Endothelial cell of umbilical vein (primary cell): ENCODE measurements around the gene PAX2. TPM values are rescaled to one million over a fixed set of nuclear protein-coding genes. Genes with fewer than 3 reads are reported as not detected.

Experiments used
- BruUV-seq: library from RNA; stranded (reverse); fragments of 400-500 nt; replicated peaks from 2 replicates; lab custom pipeline; 2021; lab: Mats Ljungman, UMichigan
- CTCF ChIA-PET: fragments of 300-600, 350-600 bp; sonication (Branson Sonifier 250); formaldehyde crosslinking; loops from one replicate; lab custom pipeline; 2021; ENCODE audit warnings: antibody characterized with exemption, inconsistent platforms; lab: Charles Lee
- POLR2A ChIA-PET: fragments of 300-600, 350-600 bp; sonication (Branson Sonifier 250); formaldehyde crosslinking; loops from one replicate; lab custom pipeline; 2021; ENCODE audit warnings: antibody characterized with exemption, inconsistent platforms; lab: Charles Lee
- DNase-seq: peaks from one replicate; pipeline ENCODE4 v3.0.0-alpha.2; 2011; ENCODE audit warnings: low read depth, low spot score
- FAIRE-seq: peaks from 2 replicates; lab custom pipeline; 2011; peaks lifted over from hg19 to GRCh38; lab: Jason Lieb, UNC
- H2AFZ ChIP-seq: 2 replicates; pipeline ENCODE4 v1.6.0; 2012; ENCODE audit warnings: low read depth, low read length, control low read depth, inconsistent platforms
- H3K27ac ChIP-seq: 2 replicates; pipeline ENCODE4 v1.5.1; 2011; ENCODE audit warnings: low read depth, mild to moderate bottlenecking, control low read depth, low read length, moderate library complexity; ENCODE audit not compliant: insufficient read depth
- H3K27me3 ChIP-seq, 2 experiments: 2 replicates each; pipeline versions ENCODE4 v1.6.0 to v1.6.1; 2011; ENCODE audit warnings: low read length in 2 of 2, mixed read lengths in 1 of 2; ENCODE audit not compliant: control insufficient read depth in 2 of 2, insufficient read depth in 2 of 2
- H3K36me3 ChIP-seq, 2 experiments: 2 replicates in 1 of 2; 3 replicates in 1 of 2; pipeline ENCODE4 v1.5.1; 2011; ENCODE audit warnings: low read length in 2 of 2, mild to moderate bottlenecking in 1 of 2, moderate library complexity in 1 of 2; ENCODE audit not compliant: control insufficient read depth in 2 of 2, insufficient read depth in 2 of 2; ENCODE audit errors: extremely low read depth in 1 of 2
- H3K4me1 ChIP-seq: 3 replicates; pipeline ENCODE4 v1.5.1; 2011; ENCODE audit warnings: mild to moderate bottlenecking, low read length; ENCODE audit not compliant: control insufficient read depth, insufficient read depth; ENCODE audit errors: extremely low read depth
- H3K4me2 ChIP-seq: 2 replicates; pipeline ENCODE4 v1.6.1; 2011; ENCODE audit warnings: low read length, control low read depth, mixed read lengths; ENCODE audit not compliant: insufficient read depth
- H3K4me3 ChIP-seq, 3 experiments: fragments of 200-600 bp in 1 of 3; sonication (generic), shearing (Covaris generic) in 1 of 3; replicated peaks in 1 of 3; 2 replicates each; pipeline ENCODE4 v1.5.1; 2011 to 2016; ENCODE audit warnings: control low read depth in 3 of 3, low read length in 3 of 3, mild to moderate bottlenecking in 2 of 3, inconsistent platforms in 1 of 3, low read depth in 1 of 3, moderate library complexity in 1 of 3; ENCODE audit not compliant: insufficient read depth in 1 of 3
- H3K79me2 ChIP-seq: 2 replicates; pipeline ENCODE4 v1.6.0; 2012; ENCODE audit warnings: low read length, inconsistent platforms; ENCODE audit not compliant: control insufficient read depth, insufficient read depth
- H3K9ac ChIP-seq: replicated peaks from 2 replicates; pipeline ENCODE3; 2011; ENCODE audit warnings: low read length, control low read depth; ENCODE audit not compliant: insufficient read depth; ENCODE audit errors: extremely low read depth
- H3K9me1 ChIP-seq: replicated peaks from 3 replicates; pipeline ENCODE4 v1.6.0; 2011; ENCODE audit warnings: mild to moderate bottlenecking, low read length; ENCODE audit not compliant: control insufficient read depth, insufficient read depth; ENCODE audit errors: extremely low read depth
- H3K9me3 ChIP-seq: replicated peaks from 2 replicates; pipeline ENCODE4 v1.5.1; 2012; ENCODE audit warnings: low read length, inconsistent platforms; ENCODE audit not compliant: control insufficient read depth, insufficient read depth
- H4K20me1 ChIP-seq: replicated peaks from 2 replicates; pipeline ENCODE3; 2011; ENCODE audit warnings: mild to moderate bottlenecking, low read length; ENCODE audit not compliant: control insufficient read depth, insufficient read depth; ENCODE audit errors: extremely low read depth
- CTCF ChIP-seq, 2 donors: IDR thresholded peaks; 1 replicate in 1 of 2; 2 replicates in 1 of 2; pipeline ENCODE4 v1.5.1; 2011; ENCODE audit warnings: low read length in 2 of 2, mild to moderate bottlenecking in 2 of 2, moderate library complexity in 2 of 2, control low read depth in 1 of 2, inconsistent platforms in 1 of 2, low read depth in 1 of 2; ENCODE audit not compliant: insufficient read depth in 1 of 2; ENCODE audit errors: extremely low read depth in 1 of 2
- EZH2 ChIP-seq: IDR thresholded peaks from 2 replicates; pipeline ENCODE4 v1.6.1; 2012; ENCODE audit warnings: borderline replicate concordance, low read depth, mild to moderate bottlenecking, moderate library complexity, low read length, inconsistent platforms; ENCODE audit not compliant: severe bottlenecking
- FOS ChIP-seq: IDR thresholded peaks from 2 replicates; pipeline ENCODE4 v1.6.1; 2011; ENCODE audit warnings: mild to moderate bottlenecking, low read length, moderate library complexity, borderline replicate concordance; ENCODE audit not compliant: insufficient read depth
- GATA2 ChIP-seq: IDR thresholded peaks from 2 replicates; pipeline ENCODE4 v1.7.0; 2011; ENCODE audit warnings: low read depth, mild to moderate bottlenecking, moderate library complexity, mixed read lengths, low read length; ENCODE audit not compliant: insufficient read length, insufficient read depth
- JUN ChIP-seq: IDR thresholded peaks from 2 replicates; pipeline ENCODE4 v1.6.1; 2011; ENCODE audit warnings: borderline replicate concordance, low read depth; ENCODE audit not compliant: insufficient read length, insufficient read depth
- MAX ChIP-seq: IDR thresholded peaks from 2 replicates; pipeline ENCODE4 v1.6.1; 2011; ENCODE audit not compliant: insufficient read depth, insufficient read length
- MYC ChIP-seq: IDR thresholded peaks from one replicate; pipeline ENCODE4 v1.6.1; 2011; ENCODE audit warnings: mild to moderate bottlenecking, low read depth, low read length
- POLR2A ChIP-seq: IDR thresholded peaks from 2 replicates; pipeline ENCODE4 v1.6.1; 2012; ENCODE audit warnings: low read depth, mild to moderate bottlenecking, control low read depth, low read length
- POLR2AphosphoS5 ChIP-seq: IDR thresholded peaks from 2 replicates; pipeline ENCODE4 v1.6.1; 2012; ENCODE audit warnings: low read depth, mild to moderate bottlenecking, control low read depth, low read length, moderate library complexity; ENCODE audit not compliant: insufficient read depth
- dilution Hi-C: fragments of 300-500 bp; cut with MboI; formaldehyde crosslinking; loops from one replicate; pipeline ENCODE4 v1.15.0; 2019; ENCODE audit warnings: low sequenced_read_pairs; ENCODE audit not compliant: extremely low pct_ligation_motif_present
- intact Hi-C: fragments of 100-400 bp; cut with micrococcal nuclease; formaldehyde crosslinking; loops from one replicate; pipeline ENCODE4 v1.10.0; 2022
- polyA plus RNA-seq, 4 experiments: library from polyadenylated mRNA; depleted of rRNA in 3 of 4; stranded (reverse) in 3 of 4; unstranded in 1 of 4; fragments of >200 nt; gene quantifications; 2 replicates each; pipeline versions ENCODE4 v1.2.1 to v1.2.3, GENCODE V29; 2011 to 2012; ENCODE audit warnings: missing spikeins in 1 of 4
- total RNA-seq: library from RNA; stranded (reverse); gene quantifications from 2 replicates; pipeline ENCODE4 v1.2.3, GENCODE V29; 2021

The PAX2 gene
- total and polyA plus RNA-seq, 2 donors (not counting 3 experiments of a cell fraction or from before 2014, with no cell fraction given): not detected

GRCh38 chr10:100793055-100793454 lies 47.7 kb downstream of the PAX2 start:
- H4K20me1 ChIP-seq: no peaks in the 10 kb centered on the region
- no peaks in the 10 kb centered on the region for H3K9me1 ChIP-seq
- peaks cover 20 to 29% of the 10 kb centered on the region in 2 experiments for H3K27me3 ChIP-seq
- no TSS peak for BruUV-seq
- no peaks in the 10 kb centered on the region for H3K79me2 ChIP-seq
- no peaks in the 10 kb centered on the region for H3K9me3 ChIP-seq
- H2AFZ ChIP-seq: no peak overlapping the region
- H3K4me1 ChIP-seq: no peaks in the 10 kb centered on the region
- no peak overlapping the region for H3K27ac ChIP-seq
- ChIA-PET CTCF (no interaction called here), POLR2A (no interaction called here)
- no peak overlapping the region for H3K9ac ChIP-seq
- H3K4me2 ChIP-seq: no peak overlapping the region
- no peak for TF ChIP-seq MYC
- no peak for TF ChIP-seq MAX
- TF ChIP-seq FOS: no peak
- TF ChIP-seq GATA2: no peak
- TF ChIP-seq CTCF (IDR thresholded peaks at IDR 0.05; ENCODE audit: extremely low read depth in 1 of 2, insufficient read depth in 1 of 2, low read depth in 1 of 2, low read length in 2 of 2): no peak
- TF ChIP-seq JUN: no peak
- no peak for TF ChIP-seq POLR2AphosphoS5
- TF ChIP-seq POLR2A: no peak
- TF ChIP-seq EZH2: no peak
- intact Hi-C loops (no loop called here), dilution Hi-C loops (no loop called here)
- no peaks in the 10 kb centered on the region for H3K36me3 ChIP-seq
- H3K4me3 ChIP-seq: no peak overlapping the region
- no peak for FAIRE-seq
- DNase-seq: no peak
